Measurements from ENCODE around the gene ATP8B3. TPM values are rescaled to one million over a fixed set of nuclear protein-coding genes. Genes with fewer than 3 reads are reported as not detected.

Gene ATP8B3
- total RNA-seq, 4 donors from 2014 or later: 0.88 to 2.4 (median 1.9) TPM

- DNase-seq (ENCODE audit: low spot score): no peak
- TF ChIP-seq, protein P1, sequence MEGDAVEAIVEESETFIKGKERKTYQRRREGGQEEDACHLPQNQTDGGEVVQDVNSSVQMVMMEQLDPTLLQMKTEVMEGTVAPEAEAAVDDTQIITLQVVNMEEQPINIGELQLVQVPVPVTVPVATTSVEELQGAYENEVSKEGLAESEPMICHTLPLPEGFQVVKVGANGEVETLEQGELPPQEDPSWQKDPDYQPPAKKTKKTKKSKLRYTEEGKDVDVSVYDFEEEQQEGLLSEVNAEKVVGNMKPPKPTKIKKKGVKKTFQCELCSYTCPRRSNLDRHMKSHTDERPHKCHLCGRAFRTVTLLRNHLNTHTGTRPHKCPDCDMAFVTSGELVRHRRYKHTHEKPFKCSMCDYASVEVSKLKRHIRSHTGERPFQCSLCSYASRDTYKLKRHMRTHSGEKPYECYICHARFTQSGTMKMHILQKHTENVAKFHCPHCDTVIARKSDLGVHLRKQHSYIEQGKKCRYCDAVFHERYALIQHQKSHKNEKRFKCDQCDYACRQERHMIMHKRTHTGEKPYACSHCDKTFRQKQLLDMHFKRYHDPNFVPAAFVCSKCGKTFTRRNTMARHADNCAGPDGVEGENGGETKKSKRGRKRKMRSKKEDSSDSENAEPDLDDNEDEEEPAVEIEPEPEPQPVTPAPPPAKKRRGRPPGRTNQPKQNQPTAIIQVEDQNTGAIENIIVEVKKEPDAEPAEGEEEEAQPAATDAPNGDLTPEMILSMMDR (IDR thresholded peaks at IDR 0.05): no peak
- no peak for ATAC-seq (ENCODE audit: low FRiP score)
Measured at GRCh38 chr19:1818549-1819195, 6.6 kb upstream of the ATP8B3 start.

DNA sequence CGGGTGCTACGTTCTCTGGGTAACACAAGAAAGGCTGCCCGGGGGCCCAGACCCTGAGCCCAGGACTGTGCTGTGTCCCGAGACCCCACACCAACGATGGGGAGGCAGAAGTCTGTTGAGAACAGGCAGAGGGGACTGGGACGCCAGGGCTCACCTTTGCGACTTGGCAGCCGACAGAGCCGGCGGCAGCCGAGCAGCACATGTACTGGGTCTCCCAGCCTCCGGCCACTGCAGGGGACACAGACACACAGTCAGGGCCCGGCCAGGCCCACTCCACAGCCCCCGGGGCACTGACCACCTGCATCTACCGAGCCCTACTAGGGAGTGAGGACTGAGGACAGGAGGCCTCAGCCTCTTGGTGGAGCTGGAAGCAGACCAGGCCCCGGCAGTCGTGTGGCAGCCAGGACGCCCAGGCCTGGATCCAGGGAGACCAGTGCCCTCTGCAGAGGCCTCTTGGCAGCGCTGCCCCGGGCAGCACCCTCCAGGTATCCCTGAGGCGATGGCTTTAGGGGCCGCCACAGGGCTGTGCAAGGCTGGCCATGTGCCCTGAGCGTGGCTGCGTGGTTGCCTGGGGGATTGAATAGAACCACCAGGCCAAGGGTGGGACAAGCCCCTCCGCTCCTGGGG, 5.6 kb upstream of the ATP8B3 start:
- TF ChIP-seq, protein P1 (IDR thresholded peaks at IDR 0.05): no peak
- ATAC-seq (ENCODE audit: low FRiP score): no peak
- no peak for DNase-seq (ENCODE audit: low spot score)

- no peak for ATAC-seq (ENCODE audit: low FRiP score)
- TF ChIP-seq, protein P1 (IDR thresholded peaks at IDR 0.05): no peak
- DNase-seq (ENCODE audit: low spot score): no peak
Measured at GRCh38 chr19:1816530-1817298, 4.6 kb upstream of the ATP8B3 start.

DNA sequence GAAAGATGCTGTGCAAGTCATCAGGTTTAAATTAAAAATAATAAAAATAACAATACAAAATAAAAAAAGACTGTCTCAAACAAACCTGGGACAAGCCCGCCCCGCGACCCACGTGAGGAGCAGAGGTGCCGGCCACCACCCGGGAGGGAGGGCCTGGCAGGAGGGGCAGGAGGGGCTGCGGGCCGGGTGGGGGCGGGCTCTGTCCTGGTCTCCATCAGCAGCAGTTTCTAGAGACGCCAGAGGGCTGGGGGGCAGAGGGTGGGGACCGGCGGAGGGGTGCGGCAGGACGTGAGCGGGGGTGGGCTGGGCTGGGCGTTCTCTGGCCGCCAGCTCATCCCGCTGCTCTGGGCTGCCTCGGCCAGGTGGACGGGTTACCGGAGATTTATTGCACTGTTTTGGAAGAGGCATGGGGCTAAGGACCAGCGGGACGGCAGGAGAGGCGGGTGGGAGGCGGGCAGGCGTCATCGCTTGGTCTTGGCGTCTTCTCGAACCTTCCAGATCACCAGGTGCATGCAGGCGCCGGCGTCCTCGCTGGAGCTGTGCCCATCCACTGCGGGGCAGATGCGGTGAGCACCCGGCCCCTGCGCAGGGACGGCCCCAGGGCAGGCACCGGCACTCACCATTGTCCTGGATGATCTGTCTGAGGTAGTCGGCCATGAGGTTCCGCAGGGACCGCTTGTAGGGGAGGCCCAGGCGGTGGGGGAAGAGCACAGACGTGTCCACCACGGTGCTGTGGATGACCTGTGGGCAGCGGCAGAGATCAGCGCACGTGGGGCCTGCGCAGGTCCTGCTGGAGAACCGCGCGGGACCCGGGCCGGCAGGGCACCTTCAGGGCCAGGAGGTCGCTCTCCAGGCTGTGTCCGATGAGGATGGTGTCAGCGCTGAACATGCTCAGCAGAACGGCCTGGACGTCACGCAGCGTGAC, 3.8 kb upstream of the ATP8B3 start:
- TF ChIP-seq, protein P1 (IDR thresholded peaks at IDR 0.05): no peak
- no peak for DNase-seq (ENCODE audit: low spot score)
- ATAC-seq (ENCODE audit: low FRiP score): no peak

DNA sequence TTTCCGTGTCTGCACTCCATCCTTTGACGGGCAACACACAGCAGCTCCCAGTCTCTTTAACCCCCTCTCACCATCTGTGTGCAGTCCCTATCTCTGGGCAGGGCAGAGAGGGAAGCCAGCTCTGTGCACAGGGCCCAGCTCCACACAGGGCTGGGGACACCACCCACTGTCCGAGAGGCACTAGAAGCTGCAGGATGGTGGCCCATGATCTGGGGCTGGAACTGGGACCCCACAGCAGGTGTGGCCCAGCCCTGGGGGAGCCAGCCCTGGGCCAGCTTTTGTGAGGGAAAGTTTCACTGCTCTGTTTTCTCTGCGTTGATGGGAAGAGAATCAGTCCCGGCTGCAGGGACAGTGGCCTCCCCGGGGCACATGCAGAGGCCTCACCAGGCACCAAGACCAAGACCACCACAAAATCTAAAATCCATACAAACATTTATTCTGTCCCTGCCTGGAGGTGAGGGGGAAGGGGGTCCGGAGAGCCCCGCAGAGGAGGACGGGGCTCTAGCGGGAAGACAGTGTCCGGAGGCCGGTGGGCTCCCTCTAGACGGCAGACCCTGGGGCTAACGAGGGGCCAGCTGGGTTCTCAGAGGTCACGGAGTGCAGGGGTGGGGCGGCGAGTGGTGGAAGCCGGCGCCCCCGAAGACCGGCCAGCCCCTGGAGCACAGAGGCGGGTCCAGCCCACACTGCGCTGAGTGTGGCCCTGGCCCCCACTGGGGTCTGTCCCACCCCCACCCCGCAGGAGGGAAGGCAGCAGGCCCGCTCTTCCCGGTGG, 2.9 kb upstream of the ATP8B3 start:
- TF ChIP-seq, protein P1 (IDR thresholded peaks at IDR 0.05): no peak
- DNase-seq (ENCODE audit: low spot score) (no peak), ATAC-seq (ENCODE audit: low FRiP score) (no peak)

DNA sequence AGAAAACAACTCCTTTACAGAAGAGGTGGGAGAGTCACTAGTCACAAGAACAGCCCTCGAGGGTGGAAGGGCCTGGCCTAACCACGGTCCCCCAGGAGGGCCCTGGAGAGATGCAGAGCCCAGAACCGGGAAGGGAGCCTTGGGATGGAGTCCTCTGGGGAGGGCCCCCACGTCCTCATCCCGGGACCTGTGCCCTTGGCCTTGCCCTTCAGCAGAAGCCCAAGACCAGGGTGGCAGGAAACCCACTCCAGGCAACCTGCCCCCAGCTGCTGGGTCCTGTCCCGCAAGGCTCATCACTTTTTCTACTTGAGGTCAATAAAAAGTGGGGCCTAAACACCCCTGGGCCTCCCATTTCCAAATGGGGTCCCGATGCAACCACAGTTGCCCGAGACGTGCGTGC, 2.3 kb upstream of the ATP8B3 start:
- ATAC-seq (ENCODE audit: low FRiP score) (no peak), DNase-seq (ENCODE audit: low spot score) (no peak)
- TF ChIP-seq, protein P1 (IDR thresholded peaks at IDR 0.05): no peak
